Left lung (tissue), 10 donors: ENCODE measurements around the gene PTPN13. TPM values are rescaled to one million over a fixed set of nuclear protein-coding genes. Genes with fewer than 3 reads are reported as not detected.

ENCODE experiments used
- ATAC-seq: fragments of 200-7000 bp; cut with Tn5 transposase; one replicate; pipeline ENCODE4 v1.9.1; 2020; ENCODE audit warnings: moderate library complexity
- DNase-seq, 4 donors: peaks; one replicate each; pipeline ENCODE4 v3.0.0-alpha.2; 2013 to 2020
- H3K27ac ChIP-seq, 2 donors: fragments of 200-600 bp; sonication (generic) in 1 of 2; one replicate each; pipeline versions ENCODE4 v1.5.0 to v1.8.0; 2020 to 2021
- H3K27me3 ChIP-seq, 2 donors: fragments of 200-600 bp; sonication (generic) in 1 of 2; one replicate each; pipeline versions ENCODE4 v1.5.0 to v1.8.0; 2020 to 2021
- H3K36me3 ChIP-seq, 2 donors: fragments of 200-600 bp; sonication (generic) in 1 of 2; one replicate each; pipeline versions ENCODE4 v1.5.0 to v1.8.0; 2020 to 2021
- H3K4me1 ChIP-seq, 2 donors: fragments of 200-600 bp; one replicate each; pipeline ENCODE4 v1.8.0; 2021
- H3K4me3 ChIP-seq, 2 donors: fragments of 200-600 bp; sonication (generic) in 1 of 2; one replicate each; pipeline versions ENCODE4 v1.5.0 to v1.8.0; 2020 to 2021; ENCODE audit warnings: mild to moderate bottlenecking in 1 of 2
- H3K9me3 ChIP-seq, 2 donors: fragments of 200-600 bp; sonication (generic) in 1 of 2; one replicate each; pipeline versions ENCODE4 v1.5.0 to v1.8.0; 2020 to 2021
- intact Hi-C, 2 donors: fragments of 100-400 bp; cut with DNase I; formaldehyde crosslinking; loops; one replicate each; pipeline versions ENCODE4 v1.11.2 to v1.14.2; 2022
- polyA plus RNA-seq, 6 donors: library from polyadenylated mRNA; unstranded; fragments of 120-200 nt; gene quantifications; one replicate each; pipeline ENCODE4 v1.2.1, GENCODE V29; 2013; ENCODE audit not compliant: insufficient read length in 6 of 6
- total RNA-seq, 2 donors: library from RNA; stranded (reverse); fragmentation: NEBNext Ultra II Directional; extraction: Animal tissue kit (Norgen Biotek cat#: 25700); gene quantifications; one replicate each; pipeline ENCODE4 v1.2.1, GENCODE V29; 2021
- TF ChIP-seq, protein P1 (sequence below), 2 donors: fragments of 200-600 bp; sonication (generic) in 1 of 2; IDR thresholded peaks; one replicate each; pipeline versions ENCODE4 v1.5.0 to v1.8.0; 2021; ENCODE audit warnings: antibody characterized with exemption in 2 of 2
- donor health status: DM: no; HTN: yes; CAD: no.
- donor health status: DM: no; HTN: no; CAD: no.

Gene PTPN13
- total and polyA plus RNA-seq, 8 donors: 59.0 to 159 (median 95.6) TPM

DNA sequence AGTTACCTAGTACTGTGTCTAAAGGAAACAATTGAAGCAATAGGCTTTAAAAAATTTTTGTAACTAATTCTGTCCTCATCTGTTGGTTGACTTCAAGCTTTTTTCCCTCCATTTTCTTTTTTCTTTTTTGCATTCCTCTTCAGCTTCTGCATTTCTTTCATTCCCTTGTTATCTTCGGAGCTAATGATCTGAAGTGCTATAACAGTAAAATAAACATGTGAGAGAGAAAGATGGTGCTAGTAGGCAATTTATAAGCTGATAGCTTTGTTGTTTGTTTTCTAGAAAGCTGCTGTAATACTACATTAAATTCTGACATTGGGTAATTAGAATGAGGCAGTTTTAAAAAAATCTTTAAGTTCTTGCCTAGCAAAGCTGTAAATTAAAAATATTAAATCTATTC lies 37.1 kb downstream of the PTPN13 start:
- Histone ChIP-seq H3K4me1 (no peaks in the 10 kb centered on the region), H3K9me3 (no peaks in the 10 kb centered on the region), H3K27me3 (no peaks in the 10 kb centered on the region), H3K4me3 (no peak overlapping the region), H3K27ac (no peak overlapping the region), H3K36me3 (no peaks in the 10 kb centered on the region)
- DNase-seq (no peak), ATAC-seq (no peak)
- TF ChIP-seq, protein P1, sequence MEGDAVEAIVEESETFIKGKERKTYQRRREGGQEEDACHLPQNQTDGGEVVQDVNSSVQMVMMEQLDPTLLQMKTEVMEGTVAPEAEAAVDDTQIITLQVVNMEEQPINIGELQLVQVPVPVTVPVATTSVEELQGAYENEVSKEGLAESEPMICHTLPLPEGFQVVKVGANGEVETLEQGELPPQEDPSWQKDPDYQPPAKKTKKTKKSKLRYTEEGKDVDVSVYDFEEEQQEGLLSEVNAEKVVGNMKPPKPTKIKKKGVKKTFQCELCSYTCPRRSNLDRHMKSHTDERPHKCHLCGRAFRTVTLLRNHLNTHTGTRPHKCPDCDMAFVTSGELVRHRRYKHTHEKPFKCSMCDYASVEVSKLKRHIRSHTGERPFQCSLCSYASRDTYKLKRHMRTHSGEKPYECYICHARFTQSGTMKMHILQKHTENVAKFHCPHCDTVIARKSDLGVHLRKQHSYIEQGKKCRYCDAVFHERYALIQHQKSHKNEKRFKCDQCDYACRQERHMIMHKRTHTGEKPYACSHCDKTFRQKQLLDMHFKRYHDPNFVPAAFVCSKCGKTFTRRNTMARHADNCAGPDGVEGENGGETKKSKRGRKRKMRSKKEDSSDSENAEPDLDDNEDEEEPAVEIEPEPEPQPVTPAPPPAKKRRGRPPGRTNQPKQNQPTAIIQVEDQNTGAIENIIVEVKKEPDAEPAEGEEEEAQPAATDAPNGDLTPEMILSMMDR (IDR thresholded peaks at IDR 0.05): no peak
- intact Hi-C loops: no loop called here

DNA sequence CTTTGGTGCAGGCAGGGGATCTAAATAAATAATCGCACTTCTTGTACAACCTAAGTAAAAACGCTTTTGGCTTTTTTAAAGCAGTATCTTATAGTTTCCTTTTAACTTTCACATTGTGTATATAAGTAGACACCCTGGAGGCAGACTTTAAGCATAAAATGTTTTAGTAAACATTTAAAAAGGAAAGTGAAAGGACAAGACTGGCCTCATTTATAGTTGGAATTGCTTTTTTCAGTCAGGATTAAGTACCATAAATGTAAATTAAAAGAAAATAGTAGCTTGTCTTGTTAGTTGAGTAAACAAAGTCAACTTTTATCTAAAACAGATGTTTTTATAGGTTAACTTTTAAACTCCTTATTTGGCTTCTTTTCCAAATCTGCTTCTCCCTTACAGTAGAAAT lies 39.7 kb downstream of the PTPN13 start:
- Histone ChIP-seq H3K4me3 (no peak overlapping the region), H3K36me3 (no peaks in the 10 kb centered on the region), H3K4me1 (no peaks in the 10 kb centered on the region), H3K27ac (no peak overlapping the region), H3K27me3 (no peaks in the 10 kb centered on the region), H3K9me3 (no peaks in the 10 kb centered on the region)
- intact Hi-C loops: no loop called here
- TF ChIP-seq, protein P1 (IDR thresholded peaks at IDR 0.05): no peak
- DNase-seq (peak in 1 of 4 donors; percentile 24), ATAC-seq (no peak)

DNA sequence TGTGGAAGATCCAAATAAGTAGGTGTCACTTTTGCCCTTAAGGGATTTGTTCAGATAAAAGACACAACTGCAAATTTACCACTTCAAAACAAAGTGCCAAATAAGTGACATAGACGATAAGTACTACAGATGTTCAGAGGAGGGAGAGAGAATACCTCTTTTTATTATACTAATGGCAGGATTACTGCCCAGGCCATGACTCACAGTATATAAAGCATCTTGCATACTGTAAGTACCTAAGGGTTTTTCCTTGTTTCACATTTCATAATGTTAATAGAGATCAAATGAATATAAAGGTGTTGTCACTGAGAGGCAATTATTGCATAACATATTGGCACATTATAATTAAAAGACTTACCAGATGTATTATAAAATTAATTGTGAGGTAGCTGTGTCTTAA lies 46.4 kb downstream of the PTPN13 start:
- no peaks in the 10 kb centered on the region for H3K27me3 ChIP-seq
- TF ChIP-seq, protein P1 (IDR thresholded peaks at IDR 0.05): no peak
- H3K4me3 ChIP-seq: no peak overlapping the region
- H3K4me1 ChIP-seq: no peaks in the 10 kb centered on the region
- H3K9me3 ChIP-seq: no peaks in the 10 kb centered on the region
- ATAC-seq: peak; percentile 39
- intact Hi-C loops: no loop called here
- no peak for DNase-seq
- no peaks in the 10 kb centered on the region for H3K36me3 ChIP-seq
- H3K27ac ChIP-seq: no peak overlapping the region

- ATAC-seq (no peak), DNase-seq (no peak)
- no peaks in the 10 kb centered on the region for H3K36me3 ChIP-seq
- no peak overlapping the region for H3K27ac ChIP-seq
- no peaks in the 10 kb centered on the region for H3K4me1 ChIP-seq
- no peak overlapping the region for H3K4me3 ChIP-seq
- intact Hi-C loops: no loop called here
- TF ChIP-seq, protein P1 (IDR thresholded peaks at IDR 0.05): no peak
- H3K27me3 ChIP-seq: no peaks in the 10 kb centered on the region
- no peaks in the 10 kb centered on the region for H3K9me3 ChIP-seq
Measured at GRCh38 chr4:86641516-86642090, 47.5 kb downstream of the PTPN13 start.

GRCh38 chr4:86644892-86645291 lies 50.8 kb downstream of the PTPN13 start:
- TF ChIP-seq, protein P1 (IDR thresholded peaks at IDR 0.05): no peak
- H3K27me3 ChIP-seq: no peaks in the 10 kb centered on the region
- no peaks in the 10 kb centered on the region for H3K4me1 ChIP-seq
- no peak for DNase-seq
- no peak overlapping the region for H3K4me3 ChIP-seq
- H3K9me3 ChIP-seq: peaks cover 3 to 9% of the 10 kb centered on the region in 2 donors
- intact Hi-C loops: no loop called here
- H3K27ac ChIP-seq: no peak overlapping the region
- ATAC-seq: no peak
- H3K36me3 ChIP-seq: no peaks in the 10 kb centered on the region
